MM.1S (cell line): ENCODE data around the gene FAM161B.

Source experiments
- DNase-seq: peaks from one replicate; pipeline ENCODE4 v3.0.0-alpha.2; 2015
- H2AFZ ChIP-seq: fragments of 300-600 bp; sonication (generic); 2 replicates; pipeline ENCODE4 v1.6.0; 2016; ENCODE audit warnings: antibody characterized with exemption, low read length
- H3F3A ChIP-seq: fragments of 300-600 bp; sonication (generic); 2 replicates; pipeline ENCODE4 v1.6.1; 2016; ENCODE audit warnings: mild to moderate bottlenecking, antibody characterized with exemption, low read length, moderate library complexity, mixed read lengths; ENCODE audit not compliant: insufficient read depth
- H3K27ac ChIP-seq: fragments of 300-600 bp; sonication (generic); 2 replicates; pipeline ENCODE4 v1.5.1; 2016; ENCODE audit warnings: mild to moderate bottlenecking, low read length
- H3K27me3 ChIP-seq: fragments of 300-600 bp; sonication (generic); replicated peaks from 2 replicates; pipeline ENCODE4 v1.6.0; 2016; ENCODE audit warnings: low read length; ENCODE audit not compliant: insufficient read depth
- H3K36me3 ChIP-seq: fragments of 300-600 bp; sonication (generic); replicated peaks from 2 replicates; pipeline ENCODE4 v1.6.1; 2016; ENCODE audit warnings: mild to moderate bottlenecking, low read length, mixed read lengths; ENCODE audit not compliant: insufficient read depth
- H3K4me1 ChIP-seq: fragments of 300-600 bp; sonication (generic); 2 replicates; pipeline ENCODE4 v1.6.1; 2016; ENCODE audit warnings: low read length, mixed read lengths
- H3K4me2 ChIP-seq: fragments of 300-600 bp; sonication (generic); 2 replicates; pipeline ENCODE4 v1.6.0; 2016; ENCODE audit warnings: low read depth, low read length
- H3K4me3 ChIP-seq: fragments of 300-600 bp; sonication (generic); 2 replicates; pipeline ENCODE4 v1.5.1; 2016; ENCODE audit warnings: low read length, mixed read lengths
- H3K79me2 ChIP-seq: fragments of 300-600 bp; sonication (generic); 2 replicates; pipeline ENCODE4 v1.6.1; 2016; ENCODE audit warnings: mixed run types, low read length, mixed read lengths
- H3K9ac ChIP-seq: fragments of 300-600 bp; sonication (generic); 2 replicates; pipeline ENCODE4 v1.6.1; 2016; ENCODE audit warnings: low read length, mixed read lengths
- H3K9me2 ChIP-seq: fragments of 300-600 bp; sonication (generic); replicated peaks from 2 replicates; pipeline ENCODE4 v1.6.1; 2016; ENCODE audit warnings: mild to moderate bottlenecking, low read length, mixed read lengths; ENCODE audit not compliant: insufficient read depth
- H3K9me3 ChIP-seq: fragments of 300-600 bp; sonication (generic); replicated peaks from 2 replicates; pipeline ENCODE4 v1.6.1; 2016; ENCODE audit warnings: mild to moderate bottlenecking, low read length, mixed read lengths; ENCODE audit not compliant: insufficient read depth
- H4K20me1 ChIP-seq: fragments of 300-600 bp; sonication (generic); 2 replicates; pipeline ENCODE4 v1.6.1; 2016; ENCODE audit warnings: mild to moderate bottlenecking, low read length, moderate library complexity, mixed read lengths; ENCODE audit not compliant: insufficient read depth
- CTCF ChIP-seq: fragments of 300-600 bp; sonication (generic); IDR thresholded peaks from 2 replicates; pipeline ENCODE4 v1.5.1; 2016; ENCODE audit warnings: antibody characterized with exemption, low read length, mixed read lengths
- EZH2 ChIP-seq: fragments of 300-600 bp; sonication (generic); optimal IDR thresholded peaks from 2 replicates; pipeline ENCODE3; 2017; ENCODE audit warnings: low read depth, mild to moderate bottlenecking, antibody characterized with exemption, low read length, mixed read lengths
- EZH2phosphoT487 ChIP-seq: fragments of 300-600 bp; sonication (generic); IDR thresholded peaks from 2 replicates; pipeline ENCODE4 v1.6.1; 2018; ENCODE audit warnings: antibody characterized with exemption, low read length

The FAM161B gene

GRCh38 chr14:73886449-73887317, 63.2 kb downstream of the FAM161B start, which contains the start of gene ZNF410:
Gene ZNF410 (plus strand): TSS chr14:73886859. CDS start chr14:73892176, 5,317 bp downstream.
- Histone ChIP-seq H3K27me3 (no peaks in the 10 kb centered on the region), H3K4me1 (0 out of 2 replicates have a peak, but pooled peaks cover 4% of the 10 kb centered on the region), H4K20me1 (no peaks in the 10 kb centered on the region), H3K9ac (peak within 1 kb of the TSS; percentile 88), H3K36me3 (no peaks in the 10 kb centered on the region), H2AFZ (peak within 1 kb of the TSS; percentile 77), H3K9me3 (no peaks in the 10 kb centered on the region), H3K4me3 (peak within 1 kb of the TSS; percentile 87), H3F3A (peaks cover 3% of the 10 kb centered on the region; the same call in 1 of the 2 replicates), H3K79me2 (peaks cover 54% of the 10 kb centered on the region), H3K27ac (peak within 1 kb of the TSS; percentile 67), H3K4me2 (peak within 1 kb of the TSS; percentile 72), H3K9me2 (no peaks in the 10 kb centered on the region)
- no peak for TF ChIP-seq EZH2
- no peak for TF ChIP-seq CTCF
- no peak for TF ChIP-seq EZH2phosphoT487
- DNase-seq: peak; percentile 81

GRCh38 chr14:73884438-73885190, 65.3 kb downstream of the FAM161B start:
- TF ChIP-seq EZH2: no peak
- no peak for TF ChIP-seq EZH2phosphoT487
- no peak for TF ChIP-seq CTCF
- peaks cover 39% of the 10 kb centered on the region for H3K79me2 ChIP-seq
- H3K36me3 ChIP-seq: no peaks in the 10 kb centered on the region
- H3K4me3 ChIP-seq: no peak overlapping the region
- no peak overlapping the region for H2AFZ ChIP-seq
- no peaks in the 10 kb centered on the region for H3K27me3 ChIP-seq
- H3K4me1 ChIP-seq: 0 out of 2 replicates have a peak, but pooled peaks cover 4% of the 10 kb centered on the region
- no peak for DNase-seq
- H3K27ac ChIP-seq: no peak overlapping the region
- H3F3A ChIP-seq: peaks cover 3% of the 10 kb centered on the region; the same call in 1 of the 2 replicates
- H4K20me1 ChIP-seq: no peaks in the 10 kb centered on the region
- H3K9me2 ChIP-seq: no peaks in the 10 kb centered on the region
- peak overlapping the region; percentile 29; the same call in 1 of the 2 replicates for H3K4me2 ChIP-seq
- no peak overlapping the region for H3K9ac ChIP-seq
- no peaks in the 10 kb centered on the region for H3K9me3 ChIP-seq
